ENCODE measurements around the gene RANBP17. TPM values are rescaled to one million over a fixed set of nuclear protein-coding genes. Genes with fewer than 3 reads are reported as not detected.

RANBP17 gene
- polyA plus RNA-seq, 1 of the 3 experiments (the other 2 are of a cell fraction) = 6.0 TPM

DNA sequence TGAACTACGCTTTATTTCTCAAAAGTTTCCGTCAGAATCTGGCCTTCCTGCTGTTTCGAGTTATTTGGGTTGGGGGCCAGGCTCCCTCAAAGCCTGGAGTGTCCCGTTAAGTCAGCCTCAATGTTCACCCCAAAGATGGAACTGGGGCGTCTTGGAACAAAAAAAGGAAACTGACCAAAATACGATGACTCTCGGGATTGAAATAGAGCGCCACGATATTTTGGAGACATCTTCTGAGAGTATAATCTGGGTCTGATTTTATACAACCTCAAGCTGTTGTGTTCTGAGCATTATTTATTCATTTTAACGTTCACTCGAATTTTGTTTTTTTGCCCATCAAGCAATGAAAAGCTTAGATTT, 475.4 kb downstream of the RANBP17 start:
- no peak for DNase-seq
- Histone ChIP-seq H3K36me3 (replicated peaks in 1 of 2; ENCODE audit: control insufficient read depth in 1 of 2, insufficient read depth in 2 of 2, low read length in 1 of 2) (no peaks in the 10 kb centered on the region), H3F3A (replicated peaks; ENCODE audit: insufficient read depth) (no peaks in the 10 kb centered on the region), H3K9me2 (no peaks in the 10 kb centered on the region), H3K27ac (ENCODE audit: low read depth in 2 of 2, low read length in 1 of 2) (no peak overlapping the region), H2AFZ (ENCODE audit: low read depth) (no peak overlapping the region), H3K4me3 (ENCODE audit: low read depth in 2 of 2, low read length in 1 of 2) (no peak overlapping the region; a peak in 1 of 4 replicates), H3K4me1 (ENCODE audit: control insufficient read depth in 1 of 2, insufficient read depth in 2 of 2, low read depth in 1 of 2, low read length in 1 of 2) (peaks cover 0 to 6% of the 10 kb centered on the region in 2 experiments; a peak in 1 of 4 replicates), H3K27me3 (ENCODE audit: insufficient read depth) (no peaks in the 10 kb centered on the region), H3K79me2 (ENCODE audit: insufficient read depth) (no peaks in the 10 kb centered on the region), H3K9me3 (no peaks in the 10 kb centered on the region), H3K9ac (no peak overlapping the region), H3K4me2 (no peak overlapping the region), H4K20me1 (ENCODE audit: insufficient read depth) (no peaks in the 10 kb centered on the region)
- ChIA-PET CTCF (interaction anchor here (1.4 kb wide), 1 partner anchor 29 kb away, joined by 5 read pairs; the partner anchor contains the start of gene TLX3), POLR2A (no interaction called here)
- WGBS (ENCODE audit: low lambda C conversion rate) = 73% methylated on average over 11 of the region's 11 CpGs
- TF ChIP-seq, protein P1, sequence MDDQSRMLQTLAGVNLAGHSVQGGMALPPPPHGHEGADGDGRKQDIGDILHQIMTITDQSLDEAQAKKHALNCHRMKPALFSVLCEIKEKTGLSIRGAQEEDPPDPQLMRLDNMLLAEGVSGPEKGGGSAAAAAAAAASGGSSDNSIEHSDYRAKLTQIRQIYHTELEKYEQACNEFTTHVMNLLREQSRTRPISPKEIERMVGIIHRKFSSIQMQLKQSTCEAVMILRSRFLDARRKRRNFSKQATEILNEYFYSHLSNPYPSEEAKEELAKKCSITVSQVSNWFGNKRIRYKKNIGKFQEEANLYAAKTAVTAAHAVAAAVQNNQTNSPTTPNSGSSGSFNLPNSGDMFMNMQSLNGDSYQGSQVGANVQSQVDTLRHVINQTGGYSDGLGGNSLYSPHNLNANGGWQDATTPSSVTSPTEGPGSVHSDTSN (IDR thresholded peaks at IDR 0.05) = no peak
- TF ChIP-seq, protein P2, sequence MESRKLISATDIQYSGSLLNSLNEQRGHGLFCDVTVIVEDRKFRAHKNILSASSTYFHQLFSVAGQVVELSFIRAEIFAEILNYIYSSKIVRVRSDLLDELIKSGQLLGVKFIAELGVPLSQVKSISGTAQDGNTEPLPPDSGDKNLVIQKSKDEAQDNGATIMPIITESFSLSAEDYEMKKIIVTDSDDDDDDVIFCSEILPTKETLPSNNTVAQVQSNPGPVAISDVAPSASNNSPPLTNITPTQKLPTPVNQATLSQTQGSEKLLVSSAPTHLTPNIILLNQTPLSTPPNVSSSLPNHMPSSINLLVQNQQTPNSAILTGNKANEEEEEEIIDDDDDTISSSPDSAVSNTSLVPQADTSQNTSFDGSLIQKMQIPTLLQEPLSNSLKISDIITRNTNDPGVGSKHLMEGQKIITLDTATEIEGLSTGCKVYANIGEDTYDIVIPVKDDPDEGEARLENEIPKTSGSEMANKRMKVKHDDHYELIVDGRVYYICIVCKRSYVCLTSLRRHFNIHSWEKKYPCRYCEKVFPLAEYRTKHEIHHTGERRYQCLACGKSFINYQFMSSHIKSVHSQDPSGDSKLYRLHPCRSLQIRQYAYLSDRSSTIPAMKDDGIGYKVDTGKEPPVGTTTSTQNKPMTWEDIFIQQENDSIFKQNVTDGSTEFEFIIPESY (IDR thresholded peaks at IDR 0.05; ENCODE audit: borderline replicate concordance, low read depth) = no peak
- no peak for TF ChIP-seq FOSL2 (IDR thresholded peaks at IDR 0.05; ENCODE audit: borderline replicate concordance, low read depth)
- no peak for TF ChIP-seq SIN3A (IDR thresholded peaks at IDR 0.05; ENCODE audit: borderline replicate concordance, low read depth, low read length)
- TF ChIP-seq, protein P3, sequence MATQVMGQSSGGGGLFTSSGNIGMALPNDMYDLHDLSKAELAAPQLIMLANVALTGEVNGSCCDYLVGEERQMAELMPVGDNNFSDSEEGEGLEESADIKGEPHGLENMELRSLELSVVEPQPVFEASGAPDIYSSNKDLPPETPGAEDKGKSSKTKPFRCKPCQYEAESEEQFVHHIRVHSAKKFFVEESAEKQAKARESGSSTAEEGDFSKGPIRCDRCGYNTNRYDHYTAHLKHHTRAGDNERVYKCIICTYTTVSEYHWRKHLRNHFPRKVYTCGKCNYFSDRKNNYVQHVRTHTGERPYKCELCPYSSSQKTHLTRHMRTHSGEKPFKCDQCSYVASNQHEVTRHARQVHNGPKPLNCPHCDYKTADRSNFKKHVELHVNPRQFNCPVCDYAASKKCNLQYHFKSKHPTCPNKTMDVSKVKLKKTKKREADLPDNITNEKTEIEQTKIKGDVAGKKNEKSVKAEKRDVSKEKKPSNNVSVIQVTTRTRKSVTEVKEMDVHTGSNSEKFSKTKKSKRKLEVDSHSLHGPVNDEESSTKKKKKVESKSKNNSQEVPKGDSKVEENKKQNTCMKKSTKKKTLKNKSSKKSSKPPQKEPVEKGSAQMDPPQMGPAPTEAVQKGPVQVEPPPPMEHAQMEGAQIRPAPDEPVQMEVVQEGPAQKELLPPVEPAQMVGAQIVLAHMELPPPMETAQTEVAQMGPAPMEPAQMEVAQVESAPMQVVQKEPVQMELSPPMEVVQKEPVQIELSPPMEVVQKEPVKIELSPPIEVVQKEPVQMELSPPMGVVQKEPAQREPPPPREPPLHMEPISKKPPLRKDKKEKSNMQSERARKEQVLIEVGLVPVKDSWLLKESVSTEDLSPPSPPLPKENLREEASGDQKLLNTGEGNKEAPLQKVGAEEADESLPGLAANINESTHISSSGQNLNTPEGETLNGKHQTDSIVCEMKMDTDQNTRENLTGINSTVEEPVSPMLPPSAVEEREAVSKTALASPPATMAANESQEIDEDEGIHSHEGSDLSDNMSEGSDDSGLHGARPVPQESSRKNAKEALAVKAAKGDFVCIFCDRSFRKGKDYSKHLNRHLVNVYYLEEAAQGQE (IDR thresholded peaks at IDR 0.05; ENCODE audit: low read depth, low read length) = no peak
- no peak for TF ChIP-seq YY1 (IDR thresholded peaks at IDR 0.05; ENCODE audit: low read depth)
- TF ChIP-seq JUND (IDR thresholded peaks at IDR 0.05) = no peak
- TF ChIP-seq MEF2A (IDR thresholded peaks at IDR 0.05; ENCODE audit: borderline replicate concordance, low read depth) = no peak
- no peak for TF ChIP-seq FOXJ3 (CRISPR knock-in tag; IDR thresholded peaks at IDR 0.05)
- TF ChIP-seq TEAD4 (IDR thresholded peaks at IDR 0.05; ENCODE audit: borderline replicate concordance, insufficient read depth) = no peak
- no peak for TF ChIP-seq NFIC (IDR thresholded peaks at IDR 0.05; ENCODE audit: borderline replicate concordance)
- no peak for TF ChIP-seq POLR2AphosphoS5 (IDR thresholded peaks at IDR 0.05; ENCODE audit: low read depth, low read length)
- no peak for TF ChIP-seq TAF1 (IDR thresholded peaks at IDR 0.05; ENCODE audit: borderline replicate concordance, low read depth, low read length)
- no peak for TF ChIP-seq RAD21 (IDR thresholded peaks at IDR 0.05; ENCODE audit: low read length)
- no peak for TF ChIP-seq RFX5 (IDR thresholded peaks at IDR 0.05; ENCODE audit: low read length)

Data from SK-N-SH (cell line).